GM18951 (cell line): ENCODE results near the gene GOSR2.

Source experiments
- POLR2A ChIP-seq: IDR thresholded peaks from 4 replicates; pipeline ENCODE4 v1.6.1; 2011; ENCODE audit warnings: mild to moderate bottlenecking; ENCODE audit not compliant: insufficient read length, insufficient read depth; ENCODE audit errors: extremely low read depth
- in situ Hi-C: fragments of 300-500 bp; cut with MboI; formaldehyde crosslinking; loops from one replicate; pipeline ENCODE4 v1.12.0; 2022; ENCODE audit warnings: low sequenced_read_pairs, mixed read lengths, inconsistent platforms; ENCODE audit not compliant: unreplicated experiment

GOSR2 gene

GRCh38 chr17:46922804-46923635 is at the start of gene GOSR2:
Gene GOSR2, plus strand, starts transcription at chr17:46923160. Its CDS starts 33 bp downstream, at chr17:46923193.
- TF ChIP-seq POLR2A: peak; percentile 95
- in situ Hi-C loops: no loop called here

GRCh38 chr17:46873941-46874645 is 48.9 kb upstream of the GOSR2 start:
- no peak for TF ChIP-seq POLR2A
- in situ Hi-C loops: no loop called here

GRCh38 chr17:46874906-46875305 is 48.1 kb upstream of the GOSR2 start:
- no peak for TF ChIP-seq POLR2A
- in situ Hi-C loops: no loop called here

GRCh38 chr17:46875849-46876352 is 47.1 kb upstream of the GOSR2 start:
- TF ChIP-seq POLR2A: no peak
- in situ Hi-C loops: no loop called here

- no peak for TF ChIP-seq POLR2A
- in situ Hi-C loops: no loop called here
Observed at GRCh38 chr17:46876353-46876887, 46.5 kb upstream of the GOSR2 start.

GRCh38 chr17:46876926-46877325 is 46.0 kb upstream of the GOSR2 start:
- TF ChIP-seq POLR2A: no peak
- in situ Hi-C loops: no loop called here

GRCh38 chr17:46877466-46877865 is 45.5 kb upstream of the GOSR2 start:
- TF ChIP-seq POLR2A: no peak
- in situ Hi-C loops: no loop called here

GRCh38 chr17:46878055-46878454 is 44.9 kb upstream of the GOSR2 start:
- in situ Hi-C loops: no loop called here
- no peak for TF ChIP-seq POLR2A

GRCh38 chr17:46879101-46879500 is 43.9 kb upstream of the GOSR2 start:
- TF ChIP-seq POLR2A: no peak
- in situ Hi-C loops: no loop called here

GRCh38 chr17:46881015-46881414 is 41.9 kb upstream of the GOSR2 start:
- no peak for TF ChIP-seq POLR2A
- in situ Hi-C loops: no loop called here

- no peak for TF ChIP-seq POLR2A
- in situ Hi-C loops: no loop called here
Observed at GRCh38 chr17:46882666-46883065, 40.3 kb upstream of the GOSR2 start.

- no peak for TF ChIP-seq POLR2A
- in situ Hi-C loops: no loop called here
Observed at GRCh38 chr17:46883871-46884520, 39.0 kb upstream of the GOSR2 start.

- TF ChIP-seq POLR2A: no peak
Observed at GRCh38 chr17:46884552-46884951, 38.4 kb upstream of the GOSR2 start.

More at GRCh38 chr17:46884552-46884951, 38.4 kb upstream of the GOSR2 start:
- in situ Hi-C loops: no loop called here
